ENCODE data around the gene ROBO1. TPM values are rescaled to one million over a fixed set of nuclear protein-coding genes. Genes with fewer than 3 reads are reported as not detected.

Gene ROBO1
- total RNA-seq, 1 donor from 2014 or later = 71.7 TPM

- Mint-ChIP-seq H3K4me3 (ENCODE audit: unreplicated experiment) (no peak overlapping the region), H3K27ac (ENCODE audit: unreplicated experiment) (no peak overlapping the region), H3K36me3 (ENCODE audit: low read depth, unreplicated experiment) (no peaks in the 10 kb centered on the region), H3K9me3 (ENCODE audit: unreplicated experiment) (no peaks in the 10 kb centered on the region), H3K4me1 (ENCODE audit: low read depth, unreplicated experiment) (peaks cover 4% of the 10 kb centered on the region), H3K27me3 (ENCODE audit: low read depth, unreplicated experiment) (no peaks in the 10 kb centered on the region)
- H3K9me3 ChIP-seq (ENCODE audit: insufficient read depth, low read depth, low read length) = no peaks in the 10 kb centered on the region
- no peak overlapping the region for H3K4me2 ChIP-seq (ENCODE audit: low read length)
- no peak overlapping the region for H2AFZ ChIP-seq (ENCODE audit: low read depth, low read length)
- H3K4me3 ChIP-seq (ENCODE audit: insufficient read depth, low read depth, low read length) = no peak overlapping the region
- FAIRE-seq (no peak), DNase-seq (ENCODE audit: low read depth) (no peak)
- TF ChIP-seq, protein P1, sequence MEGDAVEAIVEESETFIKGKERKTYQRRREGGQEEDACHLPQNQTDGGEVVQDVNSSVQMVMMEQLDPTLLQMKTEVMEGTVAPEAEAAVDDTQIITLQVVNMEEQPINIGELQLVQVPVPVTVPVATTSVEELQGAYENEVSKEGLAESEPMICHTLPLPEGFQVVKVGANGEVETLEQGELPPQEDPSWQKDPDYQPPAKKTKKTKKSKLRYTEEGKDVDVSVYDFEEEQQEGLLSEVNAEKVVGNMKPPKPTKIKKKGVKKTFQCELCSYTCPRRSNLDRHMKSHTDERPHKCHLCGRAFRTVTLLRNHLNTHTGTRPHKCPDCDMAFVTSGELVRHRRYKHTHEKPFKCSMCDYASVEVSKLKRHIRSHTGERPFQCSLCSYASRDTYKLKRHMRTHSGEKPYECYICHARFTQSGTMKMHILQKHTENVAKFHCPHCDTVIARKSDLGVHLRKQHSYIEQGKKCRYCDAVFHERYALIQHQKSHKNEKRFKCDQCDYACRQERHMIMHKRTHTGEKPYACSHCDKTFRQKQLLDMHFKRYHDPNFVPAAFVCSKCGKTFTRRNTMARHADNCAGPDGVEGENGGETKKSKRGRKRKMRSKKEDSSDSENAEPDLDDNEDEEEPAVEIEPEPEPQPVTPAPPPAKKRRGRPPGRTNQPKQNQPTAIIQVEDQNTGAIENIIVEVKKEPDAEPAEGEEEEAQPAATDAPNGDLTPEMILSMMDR (IDR thresholded peaks at IDR 0.05; ENCODE audit: insufficient read depth, low read depth, low read length) = no peak
- no peak for TF ChIP-seq EZH2 (IDR thresholded peaks at IDR 0.05; ENCODE audit: insufficient read depth, low read length)
- no peaks in the 10 kb centered on the region for H3K27me3 ChIP-seq (ENCODE audit: insufficient read depth, low read length)
- no peaks in the 10 kb centered on the region for H3K36me3 ChIP-seq (ENCODE audit: insufficient read depth, low read length)
- H4K20me1 ChIP-seq (ENCODE audit: insufficient read depth, low read length) = no peaks in the 10 kb centered on the region
- no peak overlapping the region for H3K27ac ChIP-seq (ENCODE audit: low read depth, low read length)
- H3K79me2 ChIP-seq (ENCODE audit: insufficient read depth, low read length) = no peaks in the 10 kb centered on the region
- no peak overlapping the region for H3K9ac ChIP-seq (ENCODE audit: low read length)
- peaks cover 4% of the 10 kb centered on the region for H3K4me1 ChIP-seq (ENCODE audit: insufficient read depth, low read length)
Observed at GRCh38 chr3:79030157-79030556, 737.6 kb downstream of the ROBO1 start.

GRCh38 chr3:79028916-79029315 lies 738.9 kb downstream of the ROBO1 start:
- Histone ChIP-seq H3K4me3 (ENCODE audit: insufficient read depth, low read depth, low read length) (no peak overlapping the region), H3K4me2 (ENCODE audit: low read length) (no peak overlapping the region), H3K36me3 (ENCODE audit: insufficient read depth, low read length) (no peaks in the 10 kb centered on the region), H3K4me1 (ENCODE audit: insufficient read depth, low read length) (peaks cover 4% of the 10 kb centered on the region), H3K27me3 (ENCODE audit: insufficient read depth, low read length) (no peaks in the 10 kb centered on the region), H2AFZ (ENCODE audit: low read depth, low read length) (no peak overlapping the region), H3K79me2 (ENCODE audit: insufficient read depth, low read length) (no peaks in the 10 kb centered on the region), H3K9me3 (ENCODE audit: insufficient read depth, low read depth, low read length) (no peaks in the 10 kb centered on the region), H3K27ac (ENCODE audit: low read depth, low read length) (no peak overlapping the region), H4K20me1 (ENCODE audit: insufficient read depth, low read length) (no peaks in the 10 kb centered on the region), H3K9ac (ENCODE audit: low read length) (no peak overlapping the region)
- Mint-ChIP-seq H3K4me3 (ENCODE audit: unreplicated experiment) (no peak overlapping the region), H3K27ac (ENCODE audit: unreplicated experiment) (no peak overlapping the region), H3K4me1 (ENCODE audit: low read depth, unreplicated experiment) (peaks cover 4% of the 10 kb centered on the region), H3K27me3 (ENCODE audit: low read depth, unreplicated experiment) (no peaks in the 10 kb centered on the region), H3K36me3 (ENCODE audit: low read depth, unreplicated experiment) (no peaks in the 10 kb centered on the region), H3K9me3 (ENCODE audit: unreplicated experiment) (no peaks in the 10 kb centered on the region)
- TF ChIP-seq, protein P1 (IDR thresholded peaks at IDR 0.05; ENCODE audit: insufficient read depth, low read depth, low read length) = no peak
- no peak for TF ChIP-seq EZH2 (IDR thresholded peaks at IDR 0.05; ENCODE audit: insufficient read depth, low read length)
- no peak for DNase-seq (ENCODE audit: low read depth)
- no peak for FAIRE-seq

DNA sequence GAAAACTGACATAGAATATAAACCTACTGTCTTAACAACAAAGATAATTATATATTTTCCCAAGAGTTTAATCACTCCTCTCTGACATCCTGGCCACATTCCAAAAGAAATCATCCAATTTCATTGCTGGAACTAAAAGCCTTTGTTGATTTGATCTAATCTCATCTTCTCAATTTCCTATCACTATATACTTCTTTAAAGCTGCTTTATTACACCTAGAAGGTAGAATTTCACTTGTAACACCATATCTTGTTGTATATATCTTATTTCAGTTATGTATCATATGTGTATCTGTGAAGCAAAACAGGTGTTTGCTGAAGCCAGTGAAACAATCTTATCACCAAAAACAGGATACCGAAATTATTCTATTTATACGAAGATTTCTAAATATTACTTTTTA lies 740.2 kb downstream of the ROBO1 start:
- Histone ChIP-seq H3K9me3 (ENCODE audit: insufficient read depth, low read depth, low read length) (no peaks in the 10 kb centered on the region), H3K27ac (ENCODE audit: low read depth, low read length) (no peak overlapping the region), H3K9ac (ENCODE audit: low read length) (no peak overlapping the region), H3K79me2 (ENCODE audit: insufficient read depth, low read length) (no peaks in the 10 kb centered on the region), H3K4me3 (ENCODE audit: insufficient read depth, low read depth, low read length) (no peak overlapping the region), H4K20me1 (ENCODE audit: insufficient read depth, low read length) (no peaks in the 10 kb centered on the region), H3K36me3 (ENCODE audit: insufficient read depth, low read length) (no peaks in the 10 kb centered on the region), H3K27me3 (ENCODE audit: insufficient read depth, low read length) (no peaks in the 10 kb centered on the region), H3K4me2 (ENCODE audit: low read length) (no peak overlapping the region), H2AFZ (ENCODE audit: low read depth, low read length) (no peak overlapping the region), H3K4me1 (ENCODE audit: insufficient read depth, low read length) (no peaks in the 10 kb centered on the region)
- Mint-ChIP-seq H3K27me3 (ENCODE audit: low read depth, unreplicated experiment) (no peaks in the 10 kb centered on the region), H3K4me3 (ENCODE audit: unreplicated experiment) (no peak overlapping the region), H3K4me1 (ENCODE audit: low read depth, unreplicated experiment) (peaks cover 2% of the 10 kb centered on the region), H3K27ac (ENCODE audit: unreplicated experiment) (no peak overlapping the region), H3K9me3 (ENCODE audit: unreplicated experiment) (no peaks in the 10 kb centered on the region), H3K36me3 (ENCODE audit: low read depth, unreplicated experiment) (no peaks in the 10 kb centered on the region)
- no peak for FAIRE-seq
- no peak for DNase-seq (ENCODE audit: low read depth)
- TF ChIP-seq EZH2 (IDR thresholded peaks at IDR 0.05; ENCODE audit: insufficient read depth, low read length) = no peak
- TF ChIP-seq, protein P1 (IDR thresholded peaks at IDR 0.05; ENCODE audit: insufficient read depth, low read depth, low read length) = no peak
